Activated naive CD8-positive, alpha-beta T cell (primary cell): ENCODE results near the gene MED29.

Experiments
- H3K27ac Mint-ChIP-seq: one replicate; pipeline ENCODE4 v1.8.0; 2021; ENCODE audit warnings: mixed read lengths
- H3K27me3 Mint-ChIP-seq: one replicate; pipeline ENCODE4 v1.8.0; 2021; ENCODE audit warnings: mixed read lengths
- H3K36me3 Mint-ChIP-seq: one replicate; pipeline ENCODE4 v1.8.0; 2021; ENCODE audit warnings: mixed read lengths
- H3K4me1 Mint-ChIP-seq: one replicate; pipeline ENCODE4 v1.8.0; 2021; ENCODE audit warnings: low read depth, mixed read lengths
- H3K4me3 Mint-ChIP-seq: one replicate; pipeline ENCODE4 v1.8.0; 2021; ENCODE audit warnings: mild to moderate bottlenecking, mixed read lengths
- H3K9me3 Mint-ChIP-seq: one replicate; pipeline ENCODE4 v1.8.0; 2021; ENCODE audit warnings: low read depth, mixed read lengths

Gene MED29

GRCh38 chr19:39420769-39421168 is 29.6 kb downstream of the MED29 start:
- H3K36me3 Mint-ChIP-seq, result no peaks in the 10 kb centered on the region
- no peaks in the 10 kb centered on the region for H3K27me3 Mint-ChIP-seq
- no peaks in the 10 kb centered on the region for H3K4me1 Mint-ChIP-seq
- H3K4me3 Mint-ChIP-seq, result no peak overlapping the region
- H3K9me3 Mint-ChIP-seq, result no peaks in the 10 kb centered on the region
- H3K27ac Mint-ChIP-seq, result no peak overlapping the region

- no peaks in the 10 kb centered on the region for H3K27me3 Mint-ChIP-seq
- no peaks in the 10 kb centered on the region for H3K4me1 Mint-ChIP-seq
- no peak overlapping the region for H3K27ac Mint-ChIP-seq
- no peaks in the 10 kb centered on the region for H3K9me3 Mint-ChIP-seq
- H3K4me3 Mint-ChIP-seq, result no peak overlapping the region
- no peaks in the 10 kb centered on the region for H3K36me3 Mint-ChIP-seq
Observed at GRCh38 chr19:39422020-39422419, 30.8 kb downstream of the MED29 start.

- H3K36me3 Mint-ChIP-seq, result no peaks in the 10 kb centered on the region
- no peaks in the 10 kb centered on the region for H3K9me3 Mint-ChIP-seq
- no peaks in the 10 kb centered on the region for H3K4me1 Mint-ChIP-seq
- no peaks in the 10 kb centered on the region for H3K27me3 Mint-ChIP-seq
- H3K4me3 Mint-ChIP-seq, result no peak overlapping the region
- H3K27ac Mint-ChIP-seq, result no peak overlapping the region
Observed at GRCh38 chr19:39423258-39424086, 32.3 kb downstream of the MED29 start.

DNA sequence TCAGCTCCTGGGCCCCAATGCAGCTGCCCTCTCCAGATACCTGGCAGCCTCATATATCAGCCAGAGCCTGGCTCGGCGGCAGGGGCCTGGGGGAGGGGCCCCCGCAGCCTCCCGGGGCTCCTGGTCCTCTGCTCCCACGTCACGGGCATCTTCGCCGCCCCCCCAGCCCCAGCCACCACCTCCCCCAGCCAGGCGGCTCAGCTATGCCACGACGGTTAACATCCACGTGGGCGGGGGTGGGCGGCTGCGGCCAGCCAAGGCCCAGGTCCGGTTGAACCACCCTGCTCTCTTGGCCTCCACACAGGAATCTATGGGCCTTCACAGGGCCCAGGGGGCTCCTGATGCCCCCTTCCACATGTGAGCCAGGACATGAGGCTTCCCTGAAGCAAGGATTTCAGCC is 33.8 kb downstream of the MED29 start:
- H3K4me3 Mint-ChIP-seq, result no peak overlapping the region
- H3K36me3 Mint-ChIP-seq, result no peaks in the 10 kb centered on the region
- no peaks in the 10 kb centered on the region for H3K27me3 Mint-ChIP-seq
- H3K27ac Mint-ChIP-seq, result no peak overlapping the region
- H3K4me1 Mint-ChIP-seq, result no peaks in the 10 kb centered on the region
- no peaks in the 10 kb centered on the region for H3K9me3 Mint-ChIP-seq

DNA sequence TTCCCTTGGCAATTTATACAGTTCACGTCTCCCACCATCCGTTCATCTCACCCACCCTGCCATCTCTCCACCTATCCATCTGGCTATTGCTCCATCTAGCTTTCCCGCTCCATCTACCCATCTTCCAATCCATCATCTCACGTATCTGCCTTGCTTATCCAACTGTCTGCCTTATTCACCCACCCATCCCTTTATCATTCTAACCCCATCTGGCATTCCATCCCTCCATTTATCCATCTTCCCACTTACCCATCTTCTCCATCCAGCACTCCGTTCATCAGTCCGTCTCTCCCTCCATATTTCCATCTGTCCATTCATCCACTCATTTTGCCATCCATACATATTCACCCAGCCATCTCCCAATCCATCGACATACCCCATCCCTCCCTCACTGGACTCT is 34.6 kb downstream of the MED29 start:
- Mint-ChIP-seq H3K27me3 (no peaks in the 10 kb centered on the region), H3K4me3 (no peak overlapping the region), H3K9me3 (no peaks in the 10 kb centered on the region), H3K27ac (no peak overlapping the region), H3K4me1 (peaks cover 5% of the 10 kb centered on the region), H3K36me3 (no peaks in the 10 kb centered on the region)

DNA sequence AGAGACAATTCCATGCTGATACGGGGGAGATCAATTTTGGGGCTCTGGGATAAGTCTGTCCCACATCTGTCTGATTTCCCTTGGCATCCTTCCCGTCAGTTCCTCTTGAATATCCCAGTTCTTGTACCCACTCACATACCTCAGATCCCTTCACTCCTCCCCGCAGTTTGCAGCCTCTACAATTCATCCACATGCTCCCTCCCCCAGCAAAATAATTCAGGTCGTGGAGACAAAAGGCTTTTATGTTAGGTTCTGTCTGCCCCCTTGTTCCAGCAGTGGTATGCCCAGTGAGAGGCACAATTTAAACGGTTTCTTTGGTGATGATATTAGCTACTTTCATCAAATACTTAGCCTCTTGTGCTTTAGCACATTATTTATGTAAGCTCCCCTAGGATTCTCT is 35.0 kb downstream of the MED29 start:
- Mint-ChIP-seq H3K9me3 (no peaks in the 10 kb centered on the region), H3K36me3 (no peaks in the 10 kb centered on the region), H3K27me3 (no peaks in the 10 kb centered on the region), H3K27ac (no peak overlapping the region), H3K4me1 (peaks cover 9% of the 10 kb centered on the region), H3K4me3 (no peak overlapping the region)

DNA sequence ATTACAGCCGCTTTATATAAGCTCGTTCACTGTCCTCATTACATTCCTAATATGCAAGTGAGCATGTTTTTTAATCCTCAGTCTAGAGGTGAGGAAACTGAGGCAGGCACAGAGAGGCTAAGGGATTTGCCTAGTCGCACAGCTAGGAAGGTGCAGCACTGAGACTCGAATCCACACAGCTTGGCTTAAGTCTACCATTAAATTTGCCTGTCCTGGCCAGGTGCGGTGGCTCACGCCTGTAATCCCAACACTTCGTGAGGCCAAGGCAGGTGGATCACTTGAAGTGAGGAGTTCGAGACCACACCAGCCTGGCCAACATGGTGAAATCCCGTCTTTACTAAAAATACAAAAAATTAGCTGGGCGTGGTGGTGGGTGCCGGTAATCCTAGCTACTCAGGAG is 36.5 kb downstream of the MED29 start:
- Mint-ChIP-seq H3K27ac (no peak overlapping the region), H3K36me3 (no peaks in the 10 kb centered on the region), H3K4me3 (no peak overlapping the region), H3K9me3 (no peaks in the 10 kb centered on the region), H3K27me3 (no peaks in the 10 kb centered on the region), H3K4me1 (peaks cover 14% of the 10 kb centered on the region)

DNA sequence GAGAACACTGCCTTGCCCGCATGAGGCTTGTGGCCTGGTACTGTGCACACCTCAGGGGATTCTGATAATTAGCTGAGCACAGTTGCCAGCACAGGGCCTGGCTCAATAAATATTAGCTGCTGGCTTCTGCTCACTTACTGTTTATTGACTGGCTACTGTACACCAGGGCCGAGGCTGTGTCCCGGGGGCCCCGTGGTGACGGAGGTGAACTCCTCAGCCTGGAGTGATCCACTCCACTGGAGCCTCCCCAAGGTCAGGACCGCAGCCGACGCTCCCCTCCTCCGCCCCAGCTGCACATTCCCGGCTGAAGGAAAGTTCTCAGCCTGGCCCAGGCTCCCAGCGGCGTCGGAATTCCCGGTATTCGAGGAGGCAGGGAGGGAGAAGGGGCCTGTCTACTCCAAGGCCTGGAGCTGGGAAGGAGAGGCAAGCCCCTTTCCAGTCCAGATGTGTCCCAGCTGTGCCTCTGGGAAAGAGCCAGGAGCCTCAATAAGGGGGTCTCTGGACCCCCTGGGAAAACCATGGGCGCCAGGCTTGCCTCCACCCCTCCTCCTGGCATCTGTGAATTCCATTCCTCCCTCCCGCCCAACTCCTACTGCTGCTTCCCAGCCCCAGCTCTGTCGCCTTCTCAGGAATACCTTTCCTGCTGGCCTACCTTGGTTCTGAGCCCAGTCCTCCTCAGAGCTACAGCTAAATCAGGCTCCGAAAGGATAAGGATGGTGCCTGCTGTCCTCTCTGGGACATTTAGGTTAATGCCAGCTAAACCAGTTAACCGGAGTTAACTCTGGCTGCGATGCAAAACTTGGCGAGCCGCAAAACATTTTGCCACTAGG is 37.3 kb downstream of the MED29 start:
- H3K9me3 Mint-ChIP-seq, result no peaks in the 10 kb centered on the region
- no peak overlapping the region for H3K4me3 Mint-ChIP-seq
- no peak overlapping the region for H3K27ac Mint-ChIP-seq
- H3K27me3 Mint-ChIP-seq, result no peaks in the 10 kb centered on the region
- no peaks in the 10 kb centered on the region for H3K36me3 Mint-ChIP-seq
- H3K4me1 Mint-ChIP-seq, result peaks cover 21% of the 10 kb centered on the region

DNA sequence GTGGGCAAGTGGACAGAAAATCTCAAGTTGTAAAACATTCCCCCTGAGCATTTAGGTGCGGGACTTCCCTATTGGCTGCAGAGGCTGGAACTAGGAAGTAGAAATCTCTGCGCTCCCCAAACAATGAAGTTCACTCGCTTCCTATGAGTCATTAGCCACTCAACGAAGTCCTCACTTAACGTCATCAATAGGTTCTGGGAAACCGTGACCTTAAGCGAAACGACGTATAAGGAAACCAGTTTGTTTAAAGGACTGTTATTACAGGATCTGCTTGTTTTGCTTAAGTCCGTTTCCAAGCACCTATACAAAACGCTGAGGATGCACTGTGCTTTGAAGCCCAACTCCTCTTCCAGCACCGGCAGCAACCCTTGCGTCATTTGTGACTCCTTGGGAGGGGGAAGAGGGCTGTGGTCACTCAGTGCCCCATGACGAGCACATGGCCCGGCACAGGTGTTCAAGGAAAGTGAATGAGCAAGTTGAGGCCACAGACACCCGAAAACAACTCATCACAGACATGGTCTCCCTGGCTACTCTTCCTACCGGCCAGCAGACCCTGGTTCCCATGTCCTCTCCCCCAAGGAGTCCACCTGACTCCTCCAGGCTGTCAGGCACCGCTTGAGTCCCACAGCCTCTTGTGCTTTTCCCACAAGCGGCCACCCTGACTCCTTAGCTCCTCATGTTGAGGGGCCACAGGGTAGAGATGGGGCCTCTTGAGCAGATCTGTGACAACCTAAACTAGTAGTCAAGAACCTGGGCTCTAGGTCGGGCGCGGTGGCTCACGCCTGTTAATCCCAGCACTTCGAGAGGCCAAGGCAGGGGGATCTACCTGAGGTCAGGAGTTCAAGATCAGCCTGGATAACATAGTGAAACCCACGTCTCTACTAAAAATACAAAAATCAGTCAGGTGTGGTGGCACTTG is 39.8 kb downstream of the MED29 start:
- Mint-ChIP-seq H3K4me3 (peak overlapping the region; percentile 47), H3K9me3 (no peaks in the 10 kb centered on the region), H3K27ac (peak overlapping the region; percentile 66), H3K27me3 (no peaks in the 10 kb centered on the region), H3K4me1 (peaks cover 34% of the 10 kb centered on the region), H3K36me3 (peaks cover 11% of the 10 kb centered on the region)

GRCh38 chr19:39432677-39433025 is 41.5 kb downstream of the MED29 start:
- Mint-ChIP-seq H3K9me3 (no peaks in the 10 kb centered on the region), H3K4me1 (peaks cover 42% of the 10 kb centered on the region), H3K36me3 (peaks cover 11% of the 10 kb centered on the region), H3K27me3 (no peaks in the 10 kb centered on the region), H3K27ac (peak overlapping the region; percentile 70), H3K4me3 (peak overlapping the region; percentile 100)

DNA sequence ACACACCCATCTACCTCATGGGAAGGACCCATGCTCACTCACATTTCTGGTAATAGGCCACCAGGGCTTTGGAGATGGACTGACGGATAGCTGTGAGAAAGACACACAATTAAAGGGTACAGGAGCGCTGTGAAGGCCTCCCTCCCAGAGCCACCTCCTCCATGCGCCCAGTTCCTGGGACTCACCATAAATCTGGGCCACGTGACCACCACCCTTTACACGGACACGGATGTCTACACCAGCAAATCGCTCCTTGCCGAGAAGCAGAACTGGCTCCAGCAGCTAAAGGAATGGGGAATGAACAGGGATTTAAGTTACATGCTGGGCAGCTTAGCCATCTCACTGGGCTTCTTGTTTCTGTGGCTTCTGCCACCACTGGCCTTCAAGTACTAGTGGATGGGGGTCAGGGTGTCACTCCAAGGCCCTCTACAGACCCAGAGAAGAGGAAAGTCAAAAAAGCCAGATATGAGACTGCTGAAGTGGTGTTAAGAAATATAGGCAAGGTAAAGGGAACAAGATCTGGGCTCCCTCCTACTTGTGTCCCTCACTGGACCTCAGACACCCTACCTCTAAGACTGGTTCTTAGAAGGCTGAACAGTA is 42.4 kb downstream of the MED29 start:
- H3K27ac Mint-ChIP-seq, result peak overlapping the region; percentile 100
- peak overlapping the region; percentile 100 for H3K4me3 Mint-ChIP-seq
- H3K36me3 Mint-ChIP-seq, result peaks cover 11% of the 10 kb centered on the region
- peaks cover 42% of the 10 kb centered on the region for H3K4me1 Mint-ChIP-seq
- no peaks in the 10 kb centered on the region for H3K27me3 Mint-ChIP-seq
- no peaks in the 10 kb centered on the region for H3K9me3 Mint-ChIP-seq

DNA sequence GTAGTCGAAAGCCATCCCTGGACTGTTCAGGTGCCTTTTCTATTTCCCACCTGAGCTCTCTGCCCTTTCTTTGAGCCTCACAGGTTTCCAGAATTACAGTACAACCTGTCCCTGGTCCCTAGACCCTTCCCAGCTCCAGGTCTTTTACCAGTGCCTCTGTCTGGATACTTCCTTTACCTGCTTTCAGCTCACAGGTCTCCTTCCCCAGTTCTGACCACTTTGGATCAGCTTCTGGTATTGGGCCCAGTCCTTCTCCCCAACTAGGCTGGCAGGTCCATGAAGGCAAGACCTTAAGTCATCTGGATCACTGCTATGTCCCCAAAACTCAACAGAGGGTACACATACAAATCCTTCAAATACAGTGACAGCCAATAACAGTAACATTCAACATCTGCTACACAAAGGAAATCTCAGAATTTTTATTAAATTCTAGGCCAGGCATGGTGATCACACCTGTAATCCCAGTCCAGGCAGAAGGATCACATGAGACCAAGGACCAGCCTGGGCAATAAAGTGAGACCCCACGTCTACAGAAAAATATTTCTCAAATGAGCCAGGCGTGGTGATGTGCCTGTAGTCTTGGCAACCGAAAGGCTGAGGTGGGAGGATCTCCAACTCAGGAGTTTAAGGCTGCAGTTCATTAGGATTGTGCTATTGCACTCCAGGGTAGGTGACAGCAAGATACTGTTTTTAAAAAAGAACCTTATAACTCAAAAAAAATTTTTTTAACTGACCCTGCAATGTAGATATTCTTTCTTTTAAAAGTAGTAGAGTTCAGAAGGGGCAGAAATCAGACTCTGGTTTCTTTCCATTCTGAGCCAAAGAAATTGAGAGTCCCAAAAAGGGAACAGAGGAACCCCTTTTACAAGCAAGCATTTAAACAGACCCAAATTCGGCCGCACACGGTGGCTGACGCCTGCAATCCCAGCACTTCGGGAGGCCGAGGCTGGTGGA is 43.2 kb downstream of the MED29 start:
- Mint-ChIP-seq H3K4me3 (peak overlapping the region; percentile 100), H3K27me3 (no peaks in the 10 kb centered on the region), H3K4me1 (peaks cover 42% of the 10 kb centered on the region), H3K27ac (peak overlapping the region; percentile 100), H3K36me3 (peaks cover 11% of the 10 kb centered on the region), H3K9me3 (no peaks in the 10 kb centered on the region)

- H3K27me3 Mint-ChIP-seq, result no peaks in the 10 kb centered on the region
- peaks cover 43% of the 10 kb centered on the region for H3K4me1 Mint-ChIP-seq
- H3K9me3 Mint-ChIP-seq, result no peaks in the 10 kb centered on the region
- peaks cover 11% of the 10 kb centered on the region for H3K36me3 Mint-ChIP-seq
- H3K4me3 Mint-ChIP-seq, result peak within 1 kb of the TSS; percentile 100
- peak within 1 kb of the TSS; percentile 100 for H3K27ac Mint-ChIP-seq
Observed at GRCh38 chr19:39435499-39436349, 44.5 kb downstream of the MED29 start, which contains the start of gene RPS16. Gene RPS16 (minus strand): TSS chr19:39435949. CDS start chr19:39435895, 54 bp downstream.
